Urinary bladder (tissue), 4 donors: ENCODE measurements around the gene OBSCN. TPM values are rescaled to one million over a fixed set of nuclear protein-coding genes. Genes with fewer than 3 reads are reported as not detected.
"Not testable (repeated sequence)": the region's sequence is repeated elsewhere in the genome, so short reads cannot be mapped to it uniquely, and the experiment has no call there.

ENCODE experiments used
- DNase-seq: peaks from one replicate; pipeline ENCODE4 v3.0.0-alpha.2; 2015; ENCODE audit errors: extremely low spot score
- H3K27ac ChIP-seq: one replicate; pipeline ENCODE4 v1.5.1; 2013; ENCODE audit warnings: low read depth, mild to moderate bottlenecking, moderate library complexity
- H3K36me3 ChIP-seq: one replicate; pipeline ENCODE4 v1.6.1; 2013; ENCODE audit warnings: mild to moderate bottlenecking, moderate library complexity; ENCODE audit not compliant: insufficient read depth
- H3K4me1 ChIP-seq: one replicate; pipeline ENCODE4 v1.6.1; 2013; ENCODE audit warnings: mild to moderate bottlenecking, moderate library complexity; ENCODE audit not compliant: insufficient read depth
- H3K4me3 ChIP-seq: one replicate; pipeline ENCODE4 v1.5.1; 2013; ENCODE audit warnings: low read depth, low read length
- WGBS: extraction: QIAGEN DNeasy Blood & Tissue Kit; methylation state at CpG from one replicate; pipeline ENCODE4 v1.1.7; 2013; 5-methylcytosine and 5-hydroxymethylcytosine counted together
- polyA plus RNA-seq: library from polyadenylated mRNA; stranded (reverse); fragments of 200-250 nt; gene quantifications from one replicate; pipeline ENCODE4 v1.2.3, GENCODE V29; 2013
- total RNA-seq: library from RNA; depleted of rRNA; stranded (reverse); fragments of >200 nt; gene quantifications from one replicate; pipeline ENCODE4 v1.2.3, GENCODE V29; 2014
- donor health status: healthy with polysubstance abuse.
- donor health status: healthy.

Gene OBSCN
- total and polyA plus RNA-seq, 2 donors = 8.4 to 29.1 TPM

DNA sequence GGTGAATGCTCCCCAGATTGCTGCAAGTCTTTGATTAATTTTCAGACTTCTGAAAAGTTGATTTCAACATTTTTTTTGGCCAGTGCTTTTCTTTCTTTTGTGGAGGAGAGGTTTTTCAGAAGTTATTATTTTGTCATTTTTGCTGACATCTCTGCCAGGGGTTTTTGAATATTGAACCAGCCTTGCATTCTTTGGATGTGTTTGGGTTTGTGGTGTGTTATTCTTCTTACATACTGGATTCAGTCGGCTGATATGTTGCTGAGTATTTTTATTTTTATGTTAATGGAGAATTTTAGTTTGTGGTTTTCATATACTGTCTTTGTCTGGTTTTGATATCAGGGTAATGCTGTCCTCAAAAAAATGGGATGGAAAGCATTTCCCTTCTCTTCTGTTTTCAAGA lies 25.3 kb downstream of the OBSCN start:
- DNase-seq = no peak
- Histone ChIP-seq H3K4me3 (no peak overlapping the region), H3K36me3 (no peaks in the 10 kb centered on the region), H3K27ac (no peak overlapping the region), H3K4me1 (no peaks in the 10 kb centered on the region)
- 93% methylated on average over 1 of the region's 1 CpG for WGBS

DNA sequence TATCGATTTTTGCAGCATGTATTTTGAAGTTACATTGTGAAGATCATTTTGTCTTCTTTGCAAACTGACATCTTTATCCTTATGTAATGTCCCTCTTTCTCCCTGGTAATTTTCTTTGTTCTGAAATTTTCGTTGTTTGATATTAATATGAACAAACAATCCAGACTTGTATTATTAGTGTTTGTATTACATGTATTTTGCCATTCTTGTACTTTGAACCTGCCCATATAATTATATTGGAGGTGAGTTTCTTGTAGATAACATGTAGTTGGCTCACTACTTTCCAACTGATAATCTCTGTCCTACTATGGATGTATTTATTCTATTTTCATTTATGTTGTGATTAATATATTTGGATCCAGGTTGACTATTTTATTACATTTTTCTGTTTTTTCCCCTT lies 27.1 kb downstream of the OBSCN start:
- 90% methylated on average over 2 of the region's 2 CpGs for WGBS
- Histone ChIP-seq H3K4me3 (no peak overlapping the region), H3K27ac (no peak overlapping the region), H3K36me3 (no peaks in the 10 kb centered on the region), H3K4me1 (no peaks in the 10 kb centered on the region)
- no peak for DNase-seq

GRCh38 chr1:228236744-228237143 lies 28.9 kb downstream of the OBSCN start:
- H3K4me3 ChIP-seq = no peak overlapping the region
- no peak overlapping the region for H3K27ac ChIP-seq
- H3K36me3 ChIP-seq = no peaks in the 10 kb centered on the region
- DNase-seq = no peak
- WGBS = 48% methylated on average over 5 of the region's 5 CpGs
- no peaks in the 10 kb centered on the region for H3K4me1 ChIP-seq

DNA sequence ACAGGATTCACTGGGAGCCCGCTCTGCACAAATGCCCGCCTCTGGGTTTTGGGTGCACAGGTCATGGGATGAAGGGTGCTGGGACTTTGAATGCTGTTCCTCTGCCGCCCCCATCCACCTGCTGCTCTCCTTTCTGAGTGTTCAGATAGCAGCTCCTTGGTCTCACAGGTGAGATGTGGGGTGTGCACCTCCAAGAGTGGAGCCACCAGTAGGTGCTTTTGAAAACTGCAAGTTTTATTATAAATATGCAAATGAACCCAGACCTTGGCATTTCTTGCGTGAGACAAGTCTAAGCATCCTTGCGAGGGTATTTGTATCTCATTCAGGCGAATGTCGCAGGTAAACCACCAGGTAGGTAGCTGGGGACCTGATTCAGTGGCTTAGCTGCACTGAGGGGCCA lies 30.2 kb downstream of the OBSCN start:
- Histone ChIP-seq H3K36me3 (no peaks in the 10 kb centered on the region), H3K4me3 (no peak overlapping the region), H3K4me1 (no peaks in the 10 kb centered on the region), H3K27ac (no peak overlapping the region)
- no peak for DNase-seq
- 95% methylated on average over 7 of the region's 7 CpGs for WGBS

DNA sequence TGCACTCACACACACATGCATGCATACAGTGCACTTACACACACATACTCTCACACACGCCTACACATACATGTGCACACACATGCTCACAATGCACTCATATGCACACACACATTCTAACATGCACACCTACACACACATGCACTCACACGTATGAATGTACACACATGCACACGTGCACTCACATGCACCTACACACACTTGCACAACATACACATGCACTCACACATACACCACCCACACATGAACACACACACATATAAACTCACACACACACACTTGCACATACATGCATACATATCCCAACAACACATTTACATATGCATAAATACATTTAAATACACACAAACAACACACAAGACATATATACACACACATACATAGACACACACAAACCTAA lies 30.6 kb downstream of the OBSCN start:
- no peak for DNase-seq
- Histone ChIP-seq H3K4me1 (no peaks in the 10 kb centered on the region), H3K27ac (no peak overlapping the region), H3K4me3 (no peak overlapping the region), H3K36me3 (no peaks in the 10 kb centered on the region)
- 84% methylated on average over 3 of the region's 3 CpGs for WGBS

GRCh38 chr1:228240411-228241240 lies 32.8 kb downstream of the OBSCN start:
- no peaks in the 10 kb centered on the region for H3K4me1 ChIP-seq
- no peak for DNase-seq
- peaks cover 2% of the 10 kb centered on the region for H3K36me3 ChIP-seq
- 89% methylated on average over 13 of the region's 13 CpGs for WGBS
- H3K27ac ChIP-seq = no peak overlapping the region
- H3K4me3 ChIP-seq = no peak overlapping the region

- 96% methylated on average over 2 of the region's 2 CpGs for WGBS
- DNase-seq = no peak
- Histone ChIP-seq H3K27ac (no peak overlapping the region), H3K4me3 (no peak overlapping the region), H3K4me1 (no peaks in the 10 kb centered on the region), H3K36me3 (peaks cover 2% of the 10 kb centered on the region)
Observed at GRCh38 chr1:228241259-228241658, 33.4 kb downstream of the OBSCN start.

DNA sequence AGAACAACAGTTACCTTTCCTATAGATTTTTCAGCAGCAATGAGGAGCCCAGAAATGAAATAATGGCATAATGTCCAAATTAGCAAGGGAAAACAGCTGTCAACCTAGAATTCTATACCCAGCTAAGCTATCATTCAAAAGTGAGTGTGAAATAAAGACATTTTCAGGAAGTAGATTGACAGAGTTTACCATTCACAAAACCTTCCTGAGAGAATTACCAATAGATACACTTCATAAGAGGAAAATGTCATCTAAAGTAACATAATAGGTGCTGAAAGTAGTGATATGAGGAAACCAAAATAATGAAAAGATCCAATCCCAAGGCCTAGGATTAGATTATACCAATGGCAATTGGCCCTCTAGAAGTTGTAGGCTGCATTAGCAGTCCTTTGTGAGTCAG lies 34.6 kb downstream of the OBSCN start:
- no peak for DNase-seq
- Histone ChIP-seq H3K4me3 (no peak overlapping the region), H3K36me3 (peaks cover 2% of the 10 kb centered on the region), H3K27ac (no peak overlapping the region), H3K4me1 (no peaks in the 10 kb centered on the region)

DNA sequence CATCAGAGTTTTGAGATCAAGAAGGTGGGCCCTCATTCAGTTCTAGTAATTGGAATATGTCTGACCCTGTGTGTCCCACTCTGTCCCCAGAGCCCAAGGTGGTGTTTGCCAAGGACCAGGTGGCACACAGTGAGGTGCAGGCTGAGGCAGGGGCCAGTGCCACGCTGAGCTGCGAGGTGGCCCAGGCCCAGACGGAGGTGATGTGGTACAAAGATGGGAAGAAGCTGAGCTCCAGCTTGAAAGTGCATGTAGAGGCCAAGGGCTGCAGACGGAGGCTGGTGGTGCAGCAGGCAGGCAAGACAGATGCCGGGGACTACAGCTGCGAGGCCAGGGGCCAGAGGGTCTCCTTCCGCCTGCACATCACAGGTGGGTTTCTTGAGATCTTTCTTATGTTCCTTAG lies 35.2 kb downstream of the OBSCN start:
- no peak for DNase-seq
- H3K36me3 ChIP-seq = peaks cover 2% of the 10 kb centered on the region
- WGBS = 97% methylated on average over 7 of the region's 7 CpGs
- H3K4me1 ChIP-seq = no peaks in the 10 kb centered on the region
- no peak overlapping the region for H3K27ac ChIP-seq
- H3K4me3 ChIP-seq = no peak overlapping the region

- H3K4me3 ChIP-seq, H3K27ac ChIP-seq, H3K36me3 ChIP-seq, DNase-seq, H3K4me1 ChIP-seq: not testable (repeated sequence)
- 89% methylated on average over 5 of the region's 5 CpGs for WGBS
Observed at GRCh38 chr1:228243989-228244388, 36.1 kb downstream of the OBSCN start.

GRCh38 chr1:228245111-228245510 lies 37.3 kb downstream of the OBSCN start:
- Histone ChIP-seq H3K36me3 (peaks cover 3% of the 10 kb centered on the region), H3K27ac (no peak overlapping the region), H3K4me1 (no peaks in the 10 kb centered on the region), H3K4me3 (no peak overlapping the region)
- 90% methylated on average over 3 of the region's 3 CpGs for WGBS
- no peak for DNase-seq

DNA sequence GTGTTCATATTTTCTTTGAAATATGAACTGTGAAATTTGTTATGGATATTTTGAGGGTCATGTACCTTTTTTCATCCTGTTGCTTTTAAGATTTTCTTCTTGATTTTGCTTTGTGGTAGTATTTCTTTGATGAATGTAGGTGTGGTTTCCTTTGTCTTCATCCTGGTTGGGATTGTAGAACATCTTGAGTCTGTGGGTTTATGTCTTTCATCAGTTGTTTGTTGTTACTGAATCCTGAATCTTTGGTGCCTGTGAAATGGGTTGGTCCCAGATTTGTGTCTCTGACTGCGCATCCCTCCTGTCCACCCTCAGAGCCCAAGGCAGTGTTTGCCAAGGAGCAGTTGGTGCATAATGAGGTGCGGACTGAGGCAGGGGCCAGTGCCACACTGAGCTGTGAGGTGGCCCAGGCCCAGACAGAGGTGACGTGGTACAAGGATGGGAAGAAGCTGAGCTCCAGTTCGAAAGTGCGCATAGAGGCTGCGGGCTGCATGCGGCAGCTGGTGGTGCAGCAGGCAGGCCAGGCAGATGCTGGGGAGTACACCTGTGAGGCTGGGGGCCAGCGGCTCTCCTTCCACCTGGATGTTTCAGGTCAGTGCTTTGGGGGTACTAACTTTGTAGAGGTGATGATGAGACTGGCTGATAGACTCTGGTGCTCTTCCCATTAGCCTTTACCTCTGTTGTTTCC lies 38.5 kb downstream of the OBSCN start:
- H3K27ac ChIP-seq = no peak overlapping the region
- H3K4me3 ChIP-seq = no peak overlapping the region
- DNase-seq = no peak
- peaks cover 4% of the 10 kb centered on the region for H3K36me3 ChIP-seq
- no peaks in the 10 kb centered on the region for H3K4me1 ChIP-seq
- 99% methylated on average over 8 of the region's 8 CpGs for WGBS

GRCh38 chr1:228249513-228250305 lies 41.9 kb downstream of the OBSCN start:
- 95% methylated on average over 24 of the region's 24 CpGs for WGBS
- no peak overlapping the region for H3K27ac ChIP-seq
- no peak overlapping the region for H3K4me3 ChIP-seq
- peaks cover 2% of the 10 kb centered on the region for H3K36me3 ChIP-seq
- no peaks in the 10 kb centered on the region for H3K4me1 ChIP-seq
- DNase-seq = no peak

GRCh38 chr1:228252476-228252875 lies 44.6 kb downstream of the OBSCN start:
- WGBS = 63% methylated on average over 1 of the region's 1 CpG
- H3K4me3 ChIP-seq, DNase-seq, H3K4me1 ChIP-seq, H3K27ac ChIP-seq, H3K36me3 ChIP-seq: not testable (repeated sequence)
